GM21447 (cell line): ENCODE results near the gene FAM186B.

Source experiments
- ATAC-seq: cut with Tn5 transposase; IDR thresholded peaks from one replicate; pipeline ENCODE4 v1.9.1; 2021; ENCODE audit not compliant: unreplicated experiment

FAM186B gene

DNA sequence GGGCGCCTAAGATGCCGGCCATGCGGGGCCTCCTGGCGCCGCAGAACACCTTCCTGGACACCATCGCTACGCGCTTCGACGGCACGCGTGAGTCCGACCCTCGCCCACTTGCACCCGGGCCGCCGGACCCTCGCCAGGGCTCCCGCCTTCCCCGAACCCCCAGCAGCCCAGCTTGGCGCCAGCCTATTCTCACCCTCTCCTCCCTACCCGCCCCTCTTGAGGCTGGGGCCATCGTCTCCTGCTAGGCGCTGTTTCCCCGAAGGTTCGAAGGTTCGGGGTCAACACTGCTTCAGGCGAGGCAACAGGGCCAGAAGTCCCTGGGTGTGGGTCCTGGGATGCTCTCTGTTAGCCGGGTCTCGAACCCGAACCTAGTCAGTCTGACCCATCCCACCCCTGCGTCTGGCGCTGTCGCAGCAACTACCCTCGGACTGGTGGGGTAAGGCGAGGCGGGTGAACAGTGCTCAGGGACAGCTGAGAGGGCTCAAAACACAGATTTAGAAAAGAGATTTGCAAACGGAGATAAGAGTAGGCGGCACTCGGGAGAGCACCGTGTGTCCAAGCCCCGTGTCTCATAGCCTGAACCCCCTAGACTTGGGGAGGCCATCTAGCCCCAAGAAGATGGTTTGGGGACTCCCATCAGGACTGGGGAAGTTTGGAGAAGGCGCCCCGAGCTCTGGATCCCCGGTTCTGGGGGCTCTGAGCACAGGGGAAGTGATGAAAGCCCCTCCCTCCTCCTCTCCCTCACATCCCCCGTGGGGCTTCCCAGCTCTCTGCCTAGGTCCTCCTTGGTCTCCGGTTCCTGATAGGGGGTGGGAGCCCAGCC, 65.8 kb downstream of the FAM186B start:
- ATAC-seq = no peak

DNA sequence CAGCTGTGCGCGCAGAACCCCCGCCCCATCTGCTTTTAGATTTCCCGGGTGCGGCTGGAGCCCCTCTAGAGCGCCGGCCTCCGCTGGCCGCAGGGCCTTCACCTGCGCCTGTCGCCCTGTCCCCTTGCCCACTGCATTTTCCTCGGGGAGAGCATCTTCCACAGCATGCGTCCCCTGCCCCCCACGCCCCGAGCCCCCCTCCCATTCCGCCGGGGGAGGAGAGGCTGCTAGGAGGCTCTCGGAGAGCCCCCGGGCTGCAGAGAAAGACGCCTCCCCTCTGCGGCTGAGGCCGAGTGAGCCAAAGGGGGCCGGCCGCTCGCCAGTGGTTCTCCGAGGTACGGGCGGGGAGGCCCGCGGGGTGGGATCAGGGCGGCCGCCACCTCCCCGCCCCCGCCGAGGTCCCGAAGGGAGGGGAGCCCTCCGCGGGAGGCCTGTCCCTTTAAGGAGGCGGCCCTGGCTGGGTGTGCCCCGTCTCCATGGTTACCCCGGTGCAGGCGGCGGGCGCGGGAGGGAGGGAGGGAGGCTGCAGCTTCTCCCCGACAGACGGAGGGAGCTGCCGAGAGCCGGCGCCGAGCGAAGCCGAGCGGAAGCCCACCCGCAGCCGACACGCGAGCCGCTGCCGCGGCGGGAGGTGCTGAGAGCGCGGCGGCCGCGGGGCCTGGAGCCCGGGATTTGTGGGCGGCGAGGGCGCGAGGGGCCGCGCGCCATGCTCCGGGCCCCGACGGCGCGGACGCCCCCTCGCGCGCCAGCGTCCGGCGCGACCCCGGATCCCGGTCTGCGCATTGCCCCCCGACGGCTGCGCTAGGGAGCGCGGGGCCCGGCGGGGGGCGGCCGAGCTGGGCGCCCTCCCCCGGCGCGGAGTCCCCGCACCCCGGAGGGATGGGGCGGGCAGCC, 66.7 kb downstream of the FAM186B start, which contains the start of gene KCNH3:
Gene KCNH3, plus strand, starts transcription at position 521 of the 894 bp plus-strand sequence. CDS start 387 bp downstream, outside the sequence.
- peak; percentile 58 for ATAC-seq

DNA sequence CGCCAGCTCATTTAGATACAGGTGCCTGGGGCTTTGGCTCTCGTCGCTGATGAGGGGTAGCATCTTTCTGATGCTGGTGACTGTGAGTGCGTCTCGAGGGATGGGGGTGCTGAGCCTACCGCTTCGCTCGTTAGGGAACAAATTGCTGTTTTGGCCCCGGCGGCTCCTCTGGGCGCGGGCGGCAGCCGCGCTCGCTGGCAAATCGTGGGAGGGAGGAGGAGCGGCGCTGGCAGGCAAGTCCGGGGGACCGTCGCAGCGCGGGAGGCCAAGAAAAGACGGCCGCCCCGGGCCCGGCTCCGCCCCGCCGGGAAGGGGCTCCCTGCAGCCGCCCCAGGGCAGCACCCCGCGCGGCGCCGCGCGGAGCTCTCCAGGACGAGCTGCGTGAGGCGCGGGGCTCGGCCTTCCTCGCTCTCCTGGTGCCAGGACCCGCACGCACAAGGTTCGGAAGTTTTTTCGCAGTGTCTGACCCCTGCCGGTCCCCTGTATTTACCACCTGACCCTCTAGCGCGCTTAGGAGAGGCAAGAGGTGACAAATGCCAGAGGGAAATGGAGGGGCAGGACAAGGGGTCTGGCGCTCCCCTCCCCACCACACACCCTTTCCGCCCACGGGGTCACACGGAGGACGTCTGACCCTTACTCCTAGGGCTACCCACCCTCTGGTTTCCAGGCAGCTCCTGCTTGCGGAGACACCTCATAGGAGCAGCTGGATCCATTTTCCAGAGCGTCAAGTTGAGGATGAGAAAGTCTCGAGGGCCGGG, 67.5 kb downstream of the FAM186B start:
- ATAC-seq = no peak
